Ascending aorta (tissue), 2 donors: Measurements from ENCODE around the gene GPRC5B. TPM values are rescaled to one million over a fixed set of nuclear protein-coding genes. Genes with fewer than 3 reads are reported as not detected.

Experiments used
- DNase-seq, 2 donors: peaks; one replicate each; pipeline ENCODE4 v3.0.0-alpha.2; 2019; ENCODE audit warnings: low spot score in 2 of 2
- H3K27ac ChIP-seq, 2 donors: fragments of 200-600 bp; sonication (generic); one replicate each; pipeline ENCODE4 v1.5.1; 2016 to 2017; ENCODE audit warnings: mild to moderate bottlenecking in 1 of 2
- H3K27me3 ChIP-seq: fragments of 200-600 bp; sonication (generic); one replicate; pipeline ENCODE4 v1.5.1; 2017
- H3K36me3 ChIP-seq, 2 donors: fragments of 200-600 bp; sonication (generic); one replicate each; pipeline ENCODE4 v1.5.1; 2016
- H3K4me1 ChIP-seq, 2 donors: fragments of 200-600 bp; sonication (generic); one replicate each; pipeline ENCODE4 v1.5.1; 2016 to 2017; ENCODE audit warnings: mild to moderate bottlenecking in 1 of 2
- H3K4me3 ChIP-seq, 2 donors: fragments of 200-600 bp; sonication (generic); one replicate each; pipeline ENCODE4 v1.5.1; 2016 to 2017; ENCODE audit warnings: mild to moderate bottlenecking in 1 of 2
- H3K9me3 ChIP-seq, 2 donors: fragments of 200-600 bp; sonication (generic); one replicate each; pipeline ENCODE4 v1.5.1; 2016
- intact Hi-C: fragments of 100-400 bp; cut with DNase I; formaldehyde crosslinking; loops from one replicate; pipeline ENCODE4 v1.15.1; 2023
- total RNA-seq: library from RNA; depleted of rRNA; stranded (reverse); fragments of >200 nt; gene quantifications from one replicate; pipeline ENCODE4 v1.1.0, GENCODE V29; 2016
- TF ChIP-seq, protein P1 (sequence below), 3 experiments: fragments of 200-600 bp in 2 of 3; fragments of 450-650 bp in 1 of 3; sonication (generic) in 2 of 3; IDR thresholded peaks; one replicate each; pipeline ENCODE4 v1.5.1; 2016 to 2019; ENCODE audit warnings: antibody characterized with exemption in 3 of 3, mild to moderate bottlenecking in 1 of 3, moderate library complexity in 1 of 3

Gene GPRC5B
- total RNA-seq, 1 donor from 2014 or later: 15.6 TPM

DNA sequence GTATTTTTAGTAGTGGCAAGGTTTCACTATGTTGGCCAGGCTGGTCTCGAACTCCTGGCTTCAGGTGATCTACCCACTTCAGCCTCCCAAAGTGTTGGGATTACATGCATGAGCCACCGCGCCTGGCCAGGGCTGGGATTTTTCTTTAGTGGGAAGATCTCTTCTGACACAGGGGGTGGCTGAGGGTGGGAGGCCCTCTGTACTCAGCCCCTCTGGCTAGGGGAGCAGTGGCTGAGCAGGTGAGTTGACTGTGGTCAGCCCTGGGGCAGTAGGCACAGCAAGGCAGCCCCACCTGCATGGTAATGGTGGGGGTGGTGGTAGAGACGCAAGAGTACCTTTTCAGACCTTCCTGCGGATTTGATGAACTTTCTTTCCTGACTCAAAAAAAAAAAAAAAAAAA, 12.3 kb upstream of the GPRC5B start:
- TF ChIP-seq, protein P1, sequence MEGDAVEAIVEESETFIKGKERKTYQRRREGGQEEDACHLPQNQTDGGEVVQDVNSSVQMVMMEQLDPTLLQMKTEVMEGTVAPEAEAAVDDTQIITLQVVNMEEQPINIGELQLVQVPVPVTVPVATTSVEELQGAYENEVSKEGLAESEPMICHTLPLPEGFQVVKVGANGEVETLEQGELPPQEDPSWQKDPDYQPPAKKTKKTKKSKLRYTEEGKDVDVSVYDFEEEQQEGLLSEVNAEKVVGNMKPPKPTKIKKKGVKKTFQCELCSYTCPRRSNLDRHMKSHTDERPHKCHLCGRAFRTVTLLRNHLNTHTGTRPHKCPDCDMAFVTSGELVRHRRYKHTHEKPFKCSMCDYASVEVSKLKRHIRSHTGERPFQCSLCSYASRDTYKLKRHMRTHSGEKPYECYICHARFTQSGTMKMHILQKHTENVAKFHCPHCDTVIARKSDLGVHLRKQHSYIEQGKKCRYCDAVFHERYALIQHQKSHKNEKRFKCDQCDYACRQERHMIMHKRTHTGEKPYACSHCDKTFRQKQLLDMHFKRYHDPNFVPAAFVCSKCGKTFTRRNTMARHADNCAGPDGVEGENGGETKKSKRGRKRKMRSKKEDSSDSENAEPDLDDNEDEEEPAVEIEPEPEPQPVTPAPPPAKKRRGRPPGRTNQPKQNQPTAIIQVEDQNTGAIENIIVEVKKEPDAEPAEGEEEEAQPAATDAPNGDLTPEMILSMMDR (IDR thresholded peaks at IDR 0.05): no peak
- intact Hi-C loops: no loop called here

DNA sequence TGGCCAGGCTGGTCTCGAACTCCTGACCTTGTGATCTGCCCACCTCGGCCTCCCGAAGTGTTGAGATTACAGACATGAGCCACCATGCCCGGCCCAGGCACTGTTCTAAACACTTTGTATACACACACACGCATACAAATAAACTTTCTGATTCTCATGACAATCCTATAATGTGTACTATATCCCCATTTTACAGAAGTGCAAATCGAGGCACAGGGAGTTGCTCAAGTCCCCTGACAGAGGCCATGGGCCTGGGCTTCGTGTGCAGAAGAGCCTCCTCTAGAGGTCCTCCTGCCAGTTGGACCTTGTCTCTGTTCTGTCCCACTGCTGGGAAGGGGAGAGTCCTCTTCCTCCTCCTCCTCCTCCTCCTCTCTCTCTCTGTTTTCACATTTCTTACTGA, 9.9 kb upstream of the GPRC5B start:
- Histone ChIP-seq H3K27ac (no peak overlapping the region), H3K4me1 (no peaks in the 10 kb centered on the region), H3K9me3 (no peaks in the 10 kb centered on the region), H3K4me3 (no peak overlapping the region), H3K27me3 (no peaks in the 10 kb centered on the region), H3K36me3 (no peaks in the 10 kb centered on the region)
- intact Hi-C loops: no loop called here
- no peak for DNase-seq
- TF ChIP-seq, protein P1 (IDR thresholded peaks at IDR 0.05): no peak

More for the DNA sequence above, 12.3 kb upstream of the GPRC5B start:
- no peaks in the 10 kb centered on the region for H3K4me1 ChIP-seq
- no peaks in the 10 kb centered on the region for H3K9me3 ChIP-seq
- no peaks in the 10 kb centered on the region for H3K27me3 ChIP-seq
- no peak overlapping the region for H3K27ac ChIP-seq
- no peak overlapping the region for H3K4me3 ChIP-seq
- DNase-seq: no peak
- H3K36me3 ChIP-seq: no peaks in the 10 kb centered on the region

DNA sequence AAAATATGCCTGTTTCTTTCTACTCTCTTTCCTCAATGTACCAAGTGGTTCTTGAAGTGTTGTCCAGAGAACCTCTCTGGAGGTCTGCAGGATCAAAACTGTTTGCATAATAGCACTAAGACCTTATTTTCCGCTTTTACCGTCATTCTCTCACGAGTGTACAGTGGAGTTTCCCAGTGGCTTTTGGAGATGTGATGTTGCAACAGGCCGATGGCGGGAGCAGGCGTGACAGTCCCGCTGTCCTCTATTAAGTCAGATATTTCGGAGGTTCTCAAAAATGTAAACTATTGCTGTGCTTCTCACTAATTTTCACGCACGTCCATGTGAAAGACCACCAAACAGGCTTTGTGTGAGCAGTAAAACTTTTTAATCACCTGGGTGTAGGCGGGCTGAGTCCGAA, 8.3 kb upstream of the GPRC5B start:
- TF ChIP-seq, protein P1 (IDR thresholded peaks at IDR 0.05): no peak
- no peak for DNase-seq
- Histone ChIP-seq H3K4me1 (no peaks in the 10 kb centered on the region), H3K27me3 (no peaks in the 10 kb centered on the region), H3K4me3 (no peak overlapping the region), H3K36me3 (no peaks in the 10 kb centered on the region), H3K27ac (no peak overlapping the region), H3K9me3 (no peaks in the 10 kb centered on the region)
- intact Hi-C loops: no loop called here

DNA sequence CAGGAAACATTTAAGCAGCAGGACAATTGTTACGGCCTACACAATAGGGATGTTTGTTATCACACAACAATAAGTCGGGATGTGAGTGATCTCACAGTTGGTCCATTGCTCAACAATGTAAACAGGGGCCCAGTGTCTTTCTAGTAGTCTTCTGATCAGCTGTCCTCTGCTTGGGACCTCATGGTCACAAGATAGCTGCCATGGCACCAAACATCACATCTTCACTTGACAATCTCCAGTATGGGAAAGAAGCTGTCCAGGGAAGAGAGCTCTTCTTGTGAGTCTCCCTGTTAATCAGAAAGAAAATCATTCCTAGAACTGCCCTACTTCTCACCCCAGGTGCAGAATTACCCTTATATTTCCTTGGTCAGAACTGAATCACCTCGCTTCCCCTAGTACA, 6.3 kb upstream of the GPRC5B start:
- TF ChIP-seq, protein P1 (IDR thresholded peaks at IDR 0.05): no peak
- no peaks in the 10 kb centered on the region for H3K27me3 ChIP-seq
- no peak overlapping the region for H3K4me3 ChIP-seq
- H3K9me3 ChIP-seq: no peaks in the 10 kb centered on the region
- H3K27ac ChIP-seq: no peak overlapping the region
- no peak for DNase-seq
- no peaks in the 10 kb centered on the region for H3K36me3 ChIP-seq
- no peaks in the 10 kb centered on the region for H3K4me1 ChIP-seq
- intact Hi-C loops: no loop called here

DNA sequence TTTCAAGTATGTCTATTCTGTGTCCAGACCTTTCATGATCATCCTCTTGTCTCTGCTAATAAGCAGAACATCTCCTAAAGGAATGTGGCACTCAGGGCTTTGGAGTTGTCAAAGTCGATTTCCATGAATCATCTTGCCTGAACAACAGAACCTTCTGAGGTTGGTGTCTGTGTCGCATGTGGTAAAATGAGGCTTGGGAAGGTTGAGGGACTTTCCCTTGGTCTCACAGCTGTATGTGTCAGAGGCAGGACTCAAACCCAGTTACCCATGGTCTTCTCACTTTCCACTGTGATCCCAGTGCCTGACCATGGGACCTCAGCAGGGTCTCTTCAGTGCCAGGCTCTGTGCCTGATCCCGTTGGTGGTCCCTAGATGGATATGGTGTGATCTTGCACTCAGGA, 4.2 kb upstream of the GPRC5B start:
- no peaks in the 10 kb centered on the region for H3K36me3 ChIP-seq
- H3K4me1 ChIP-seq: no peaks in the 10 kb centered on the region
- intact Hi-C loops: loop anchor here (5.0 kb wide), 1 partner anchor 307 kb away; no protein-coding TSS in a partner anchor
- no peaks in the 10 kb centered on the region for H3K9me3 ChIP-seq
- no peak overlapping the region for H3K27ac ChIP-seq
- no peak for DNase-seq
- H3K27me3 ChIP-seq: no peaks in the 10 kb centered on the region
- TF ChIP-seq, protein P1 (IDR thresholded peaks at IDR 0.05): no peak
- no peak overlapping the region for H3K4me3 ChIP-seq
